Uterus (tissue), 4 donors: ENCODE measurements around the gene CDK5R2. TPM values are rescaled to one million over a fixed set of nuclear protein-coding genes. Genes with fewer than 3 reads are reported as not detected.

ENCODE experiments used
- DNase-seq, 2 donors: peaks; one replicate each; pipeline ENCODE4 v3.0.0-alpha.2; 2019 to 2020
- H3K27ac ChIP-seq, 2 donors: fragments of 200-600 bp; sonication (generic); 1 replicate in 1 of 2; 2 replicates in 1 of 2; pipeline ENCODE4 v1.5.1; 2016 to 2018
- H3K27me3 ChIP-seq, 2 donors: fragments of 200-600 bp; sonication (generic); one replicate each; pipeline ENCODE4 v1.5.1; 2018 to 2019; ENCODE audit warnings: control low read depth in 1 of 2
- H3K36me3 ChIP-seq, 2 donors: fragments of 200-600 bp; sonication (generic); one replicate each; pipeline ENCODE4 v1.5.1; 2019; ENCODE audit warnings: control low read depth in 1 of 2
- H3K4me1 ChIP-seq, 2 donors: fragments of 200-600 bp; sonication (generic); one replicate each; pipeline ENCODE4 v1.5.1; 2018 to 2019; ENCODE audit warnings: control low read depth in 1 of 2
- H3K4me3 ChIP-seq, 2 donors: fragments of 200-600 bp; sonication (generic); 1 replicate in 1 of 2; 2 replicates in 1 of 2; pipeline ENCODE4 v1.5.1; 2018 to 2019; ENCODE audit warnings: mild to moderate bottlenecking in 1 of 2
- H3K9me3 ChIP-seq, 2 donors: fragments of 200-600 bp; sonication (generic); one replicate each; pipeline ENCODE4 v1.5.1; 2019; ENCODE audit warnings: control low read depth in 1 of 2
- CTCF ChIP-seq, 4 experiments: fragments of 200-600 bp in 2 of 4; fragments of 450-650 bp in 2 of 4; sonication (generic) in 2 of 4; IDR thresholded peaks; one replicate each; pipeline ENCODE4 v1.5.1; 2016 to 2019; ENCODE audit warnings: antibody characterized with exemption in 4 of 4, mild to moderate bottlenecking in 2 of 4, moderate library complexity in 1 of 4
- POLR2A ChIP-seq, 2 donors: fragments of 450-650 bp; IDR thresholded peaks; one replicate each; pipeline ENCODE4 v1.6.1; 2016; ENCODE audit warnings: antibody characterized with exemption in 2 of 2, mild to moderate bottlenecking in 1 of 2, moderate library complexity in 1 of 2
- intact Hi-C: fragments of 100-400 bp; cut with DNase I; formaldehyde crosslinking; loops from one replicate; pipeline ENCODE4 v1.15.1; 2023; ENCODE audit warnings: low total_unique reads
- total RNA-seq, 4 donors: library from RNA; depleted of rRNA in 3 of 4; stranded (reverse); fragments of >200 nt in 3 of 4; gene quantifications; one replicate each; pipeline versions ENCODE4 v1.1.0 to v1.2.4, GENCODE V29; 2014 to 2023
- donor health status: DM: yes; HTN: yes; CAD: no.

Gene CDK5R2
- total RNA-seq, 4 donors from 2014 or later: not detected

- Histone ChIP-seq H3K4me1 (no peaks in the 10 kb centered on the region), H3K4me3 (no peak overlapping the region), H3K27ac (no peak overlapping the region), H3K9me3 (no peaks in the 10 kb centered on the region), H3K36me3 (no peaks in the 10 kb centered on the region), H3K27me3 (no peaks in the 10 kb centered on the region)
- no peak for DNase-seq
- TF ChIP-seq CTCF (IDR thresholded peaks at IDR 0.05): no peak
- TF ChIP-seq POLR2A (IDR thresholded peaks at IDR 0.05): no peak
- intact Hi-C loops: no loop called here
These were observed 7.3 kb upstream of the CDK5R2 start for GRCh38 chr2:218952160-218952559.

- H3K36me3 ChIP-seq: no peaks in the 10 kb centered on the region
- no peak overlapping the region for H3K4me3 ChIP-seq
- H3K4me1 ChIP-seq: no peaks in the 10 kb centered on the region
- TF ChIP-seq POLR2A (IDR thresholded peaks at IDR 0.05) (no peak), CTCF (IDR thresholded peaks at IDR 0.05) (no peak)
- intact Hi-C loops: no loop called here
- no peaks in the 10 kb centered on the region for H3K27me3 ChIP-seq
- H3K27ac ChIP-seq: no peak overlapping the region
- H3K9me3 ChIP-seq: no peaks in the 10 kb centered on the region
- no peak for DNase-seq
These were observed 6.0 kb upstream of the CDK5R2 start for GRCh38 chr2:218953366-218953954.

GRCh38 chr2:218954541-218955300 is 4.7 kb upstream of the CDK5R2 start:
- Histone ChIP-seq H3K27ac (no peak overlapping the region), H3K4me3 (no peak overlapping the region), H3K4me1 (peaks cover 0 to 4% of the 10 kb centered on the region in 2 donors), H3K27me3 (peaks cover 0 to 6% of the 10 kb centered on the region in 2 donors), H3K36me3 (no peaks in the 10 kb centered on the region), H3K9me3 (no peaks in the 10 kb centered on the region)
- intact Hi-C loops: no loop called here
- TF ChIP-seq POLR2A (IDR thresholded peaks at IDR 0.05) (no peak), CTCF (IDR thresholded peaks at IDR 0.05) (no peak)
- no peak for DNase-seq

- Histone ChIP-seq H3K9me3 (no peaks in the 10 kb centered on the region), H3K4me3 (no peak overlapping the region), H3K27ac (no peak overlapping the region), H3K36me3 (no peaks in the 10 kb centered on the region), H3K4me1 (peaks cover 0 to 17% of the 10 kb centered on the region in 2 donors), H3K27me3 (peaks cover 5 to 9% of the 10 kb centered on the region in 2 donors)
- no peak for DNase-seq
- TF ChIP-seq POLR2A (IDR thresholded peaks at IDR 0.05): no peak
- intact Hi-C loops: no loop called here
These were observed 3.4 kb upstream of the CDK5R2 start for GRCh38 chr2:218956039-218956438.

- H3K9me3 ChIP-seq: no peaks in the 10 kb centered on the region
- peaks cover 0 to 17% of the 10 kb centered on the region in 2 donors for H3K4me1 ChIP-seq
- H3K27ac ChIP-seq: no peak overlapping the region
- intact Hi-C loops: no loop called here
- H3K27me3 ChIP-seq: peaks cover 22 to 25% of the 10 kb centered on the region in 2 donors
- DNase-seq: no peak
- no peaks in the 10 kb centered on the region for H3K36me3 ChIP-seq
- no peak for TF ChIP-seq POLR2A (IDR thresholded peaks at IDR 0.05)
- TF ChIP-seq CTCF (IDR thresholded peaks at IDR 0.05): no peak
- no peak overlapping the region for H3K4me3 ChIP-seq
These were observed 1.8 kb upstream of the CDK5R2 start for GRCh38 chr2:218957671-218958070.
